Smooth muscle cell (in vitro differentiated cells): Measurements from ENCODE around the gene CHRNA7. TPM values are rescaled to one million over a fixed set of nuclear protein-coding genes. Genes with fewer than 3 reads are reported as not detected.

Experiments
- DNase-seq: peaks from one replicate; lab custom pipeline; 2025; ENCODE audit not compliant: unreplicated experiment; lab: John Stamatoyannopoulos, UW
- H2AFZ ChIP-seq: fragments of 200-600 bp; sonication (generic); 2 replicates; pipeline ENCODE4 v1.6.0; 2016; ENCODE audit warnings: antibody characterized with exemption, low read depth, mild to moderate bottlenecking
- H3F3A ChIP-seq: fragments of 200-600 bp; sonication (generic); 2 replicates; pipeline ENCODE4 v1.6.0; 2017; ENCODE audit warnings: antibody characterized with exemption, low read depth
- H3K27ac ChIP-seq: fragments of 200-600 bp; sonication (generic); 2 replicates; pipeline ENCODE4 v1.5.1; 2016; ENCODE audit warnings: low read depth, mild to moderate bottlenecking
- H3K27me3 ChIP-seq: fragments of 200-600 bp; sonication (generic); 2 replicates; pipeline ENCODE4 v1.6.1; 2016; ENCODE audit warnings: low read depth, mild to moderate bottlenecking
- H3K36me3 ChIP-seq: fragments of 200-600 bp; sonication (generic); 2 replicates; pipeline ENCODE4 v1.5.1; 2016; ENCODE audit warnings: low read depth
- H3K4me1 ChIP-seq: fragments of 200-600 bp; sonication (generic); 2 replicates; pipeline ENCODE4 v1.5.1; 2016; ENCODE audit warnings: low read depth
- H3K4me2 ChIP-seq: fragments of 200-600 bp; sonication (generic); 2 replicates; pipeline ENCODE4 v1.6.0; 2016; ENCODE audit warnings: mild to moderate bottlenecking
- H3K4me3 ChIP-seq: fragments of 200-600 bp; sonication (generic); 2 replicates; pipeline ENCODE4 v1.5.1; 2016; ENCODE audit warnings: mild to moderate bottlenecking
- H3K79me2 ChIP-seq: fragments of 200-600 bp; sonication (generic); 2 replicates; pipeline ENCODE4 v1.6.0; 2016; ENCODE audit warnings: low read depth, mild to moderate bottlenecking
- H3K9ac ChIP-seq: fragments of 200-600 bp; sonication (generic); 2 replicates; pipeline ENCODE4 v1.6.0; 2016; ENCODE audit warnings: low read depth
- H3K9me3 ChIP-seq: fragments of 200-600 bp; sonication (generic); replicated peaks from 2 replicates; pipeline ENCODE4 v1.5.1; 2016; ENCODE audit warnings: low read depth
- H4K20me1 ChIP-seq: fragments of 200-600 bp; sonication (generic); 2 replicates; pipeline ENCODE4 v1.6.0; 2016; ENCODE audit warnings: low read depth
- WGBS: methylation state at CpG from one replicate; pipeline ENCODE4 v1.1.7; 2016; ENCODE audit warnings: low lambda C conversion rate; 5-methylcytosine and 5-hydroxymethylcytosine counted together
- polyA plus RNA-seq: library from polyadenylated mRNA; unstranded; fragments of >200 nt; fragmentation: Nextera tagmentation; extraction: Ambion mirVana; gene quantifications from 2 replicates; pipeline ENCODE4 v1.2.1, GENCODE V29; 2016
- total RNA-seq: library from RNA; depleted of rRNA; stranded (reverse); fragments of >200 nt; gene quantifications from 2 replicates; pipeline ENCODE4 v1.2.3, GENCODE V29; 2014
- TF ChIP-seq, protein P1 (sequence below): fragments of 200-600 bp; sonication (generic); IDR thresholded peaks from 2 replicates; pipeline ENCODE4 v1.5.1; 2017; ENCODE audit warnings: borderline replicate concordance, mild to moderate bottlenecking, antibody characterized with exemption; ENCODE audit not compliant: insufficient read depth, poor library complexity, severe bottlenecking

CHRNA7 gene
- total and polyA plus RNA-seq, 2 experiments from 2014 or later, result 1.2 to 2.5 TPM

DNA sequence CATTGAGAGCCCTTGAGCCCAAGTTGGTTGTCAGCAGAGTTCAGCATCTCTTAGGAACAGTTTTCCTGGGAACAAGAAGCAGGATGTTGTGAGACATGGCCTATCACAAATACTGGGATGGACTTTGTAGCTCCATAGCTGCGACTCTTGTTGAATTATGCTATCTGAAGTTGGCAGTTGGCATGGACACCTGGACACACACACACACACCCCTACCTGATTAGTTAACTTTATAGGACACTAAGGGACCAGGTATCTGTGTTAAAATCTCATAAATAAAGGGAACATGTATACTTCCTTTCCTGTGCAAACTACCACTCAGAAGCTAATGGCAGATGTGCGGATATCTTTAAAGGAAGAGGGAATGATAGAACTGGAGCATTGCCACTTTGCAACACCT, 10.2 kb upstream of the CHRNA7 start:
- Histone ChIP-seq H3K27me3 (no peaks in the 10 kb centered on the region), H3K4me2 (no peak overlapping the region), H3K9me3 (no peaks in the 10 kb centered on the region), H4K20me1 (no peaks in the 10 kb centered on the region), H3F3A (no peaks in the 10 kb centered on the region), H3K4me3 (no peak overlapping the region), H3K79me2 (no peaks in the 10 kb centered on the region), H3K36me3 (no peaks in the 10 kb centered on the region), H3K9ac (no peak overlapping the region), H3K4me1 (no peaks in the 10 kb centered on the region), H2AFZ (no peak overlapping the region), H3K27ac (no peak overlapping the region)
- TF ChIP-seq, protein P1, sequence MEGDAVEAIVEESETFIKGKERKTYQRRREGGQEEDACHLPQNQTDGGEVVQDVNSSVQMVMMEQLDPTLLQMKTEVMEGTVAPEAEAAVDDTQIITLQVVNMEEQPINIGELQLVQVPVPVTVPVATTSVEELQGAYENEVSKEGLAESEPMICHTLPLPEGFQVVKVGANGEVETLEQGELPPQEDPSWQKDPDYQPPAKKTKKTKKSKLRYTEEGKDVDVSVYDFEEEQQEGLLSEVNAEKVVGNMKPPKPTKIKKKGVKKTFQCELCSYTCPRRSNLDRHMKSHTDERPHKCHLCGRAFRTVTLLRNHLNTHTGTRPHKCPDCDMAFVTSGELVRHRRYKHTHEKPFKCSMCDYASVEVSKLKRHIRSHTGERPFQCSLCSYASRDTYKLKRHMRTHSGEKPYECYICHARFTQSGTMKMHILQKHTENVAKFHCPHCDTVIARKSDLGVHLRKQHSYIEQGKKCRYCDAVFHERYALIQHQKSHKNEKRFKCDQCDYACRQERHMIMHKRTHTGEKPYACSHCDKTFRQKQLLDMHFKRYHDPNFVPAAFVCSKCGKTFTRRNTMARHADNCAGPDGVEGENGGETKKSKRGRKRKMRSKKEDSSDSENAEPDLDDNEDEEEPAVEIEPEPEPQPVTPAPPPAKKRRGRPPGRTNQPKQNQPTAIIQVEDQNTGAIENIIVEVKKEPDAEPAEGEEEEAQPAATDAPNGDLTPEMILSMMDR, result no peak
- WGBS, result 96% methylated on average over 2 of the region's 2 CpGs
- DNase-seq, result no peak

DNA sequence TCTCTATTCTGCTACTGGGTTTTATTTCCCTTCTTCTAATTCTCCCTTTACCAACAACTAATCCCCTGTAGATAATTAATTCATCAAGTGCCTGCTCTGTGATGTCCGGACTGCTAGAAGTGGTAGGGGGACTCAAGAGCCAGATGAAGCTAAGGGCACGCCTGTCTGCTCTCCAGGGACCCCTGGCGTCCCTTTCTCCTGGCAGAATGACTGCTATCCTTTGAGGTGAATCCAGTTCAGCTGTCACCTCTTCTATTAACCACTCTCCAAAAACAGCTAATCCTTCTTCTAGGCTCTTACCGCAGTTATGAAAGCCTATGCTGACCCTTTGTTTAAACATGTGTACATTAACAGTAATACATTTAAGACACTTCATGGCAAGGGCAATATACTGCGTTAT, 1.4 kb upstream of the CHRNA7 start:
- no peak overlapping the region for H2AFZ ChIP-seq
- 22% methylated on average over 5 of the region's 5 CpGs for WGBS

DNA sequence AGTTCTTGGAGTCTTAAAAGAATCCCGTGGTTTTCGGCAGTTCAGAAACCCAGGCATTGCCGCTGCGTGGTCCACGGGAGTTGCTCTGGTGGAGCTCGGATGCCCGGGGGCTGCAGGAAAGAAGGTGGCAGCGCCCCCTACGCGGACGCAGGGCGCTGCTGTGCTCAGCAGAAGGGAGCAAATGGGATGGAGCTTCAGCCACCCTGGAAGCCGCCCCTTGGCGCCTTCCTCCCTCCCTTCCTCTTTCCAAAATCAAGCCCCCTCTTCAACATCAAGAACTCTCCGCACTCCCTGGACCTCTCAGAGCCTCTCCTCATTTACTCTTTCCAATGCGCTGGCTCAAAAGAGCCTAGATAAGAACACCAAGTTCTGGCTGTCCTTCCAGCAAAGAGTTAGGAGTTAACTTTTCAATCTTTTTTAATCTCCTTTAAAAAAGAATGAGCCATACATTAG, 880 bp upstream of the CHRNA7 start:
- Histone ChIP-seq H3K4me1 (peaks cover 5% of the 10 kb centered on the region), H3K9ac (no peak overlapping the region), H4K20me1 (no peaks in the 10 kb centered on the region), H3K79me2 (no peaks in the 10 kb centered on the region), H2AFZ (peak overlapping the region; percentile 87), H3K36me3 (no peaks in the 10 kb centered on the region), H3K4me2 (peak overlapping the region; percentile 88), H3K27ac (no peak overlapping the region), H3F3A (no peaks in the 10 kb centered on the region), H3K27me3 (peaks cover 83% of the 10 kb centered on the region), H3K9me3 (no peaks in the 10 kb centered on the region), H3K4me3 (peak overlapping the region; percentile 59)
- WGBS, result 4% methylated on average over 16 of the region's 16 CpGs
- DNase-seq, result no peak
- TF ChIP-seq, protein P1, result peak; percentile 42

More for the DNA sequence above, 1.4 kb upstream of the CHRNA7 start:
- no peak for DNase-seq
- no peaks in the 10 kb centered on the region for H3K9me3 ChIP-seq
- H3K27ac ChIP-seq, result no peak overlapping the region
- TF ChIP-seq, protein P1, result no peak
- H3K79me2 ChIP-seq, result no peaks in the 10 kb centered on the region
- H3F3A ChIP-seq, result no peaks in the 10 kb centered on the region
- H4K20me1 ChIP-seq, result no peaks in the 10 kb centered on the region
- H3K27me3 ChIP-seq, result peaks cover 79% of the 10 kb centered on the region
- peak overlapping the region; percentile 59 for H3K4me3 ChIP-seq
- peak overlapping the region; percentile 88 for H3K4me2 ChIP-seq
- H3K36me3 ChIP-seq, result no peaks in the 10 kb centered on the region
- no peak overlapping the region for H3K9ac ChIP-seq
- H3K4me1 ChIP-seq, result peaks cover 5% of the 10 kb centered on the region

DNA sequence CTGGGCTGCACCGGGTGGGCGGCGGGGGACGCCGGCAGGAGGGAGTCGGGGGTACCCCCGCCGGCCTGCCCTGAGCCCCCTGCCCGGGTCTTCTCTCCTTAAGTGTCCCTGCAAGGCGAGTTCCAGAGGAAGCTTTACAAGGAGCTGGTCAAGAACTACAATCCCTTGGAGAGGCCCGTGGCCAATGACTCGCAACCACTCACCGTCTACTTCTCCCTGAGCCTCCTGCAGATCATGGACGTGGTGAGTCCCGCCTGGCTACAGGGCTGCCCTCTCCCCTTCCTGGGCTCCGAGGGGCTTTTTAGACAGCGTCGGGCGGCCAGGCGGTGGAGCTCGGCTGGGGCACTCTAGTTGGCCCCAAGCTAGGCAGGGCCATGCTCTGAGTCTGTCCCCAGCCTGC, 480 bp downstream of the CHRNA7 start:
- Histone ChIP-seq H3K9ac (no peak overlapping the region), H3K4me3 (peak overlapping the region; percentile 59), H3K9me3 (no peaks in the 10 kb centered on the region)

More for the DNA sequence above, 480 bp downstream of the CHRNA7 start:
- Histone ChIP-seq H4K20me1 (no peaks in the 10 kb centered on the region), H3F3A (no peaks in the 10 kb centered on the region), H3K4me1 (peaks cover 5% of the 10 kb centered on the region), H3K27me3 (peaks cover 84% of the 10 kb centered on the region), H3K79me2 (no peaks in the 10 kb centered on the region), H3K4me2 (peak overlapping the region; percentile 88), H3K27ac (no peak overlapping the region), H2AFZ (peak overlapping the region; percentile 86), H3K36me3 (no peaks in the 10 kb centered on the region)
- DNase-seq, result no peak
- TF ChIP-seq, protein P1, result no peak
- WGBS, result 3% methylated on average over 18 of the region's 21 CpGs
